Astrocyte (in vitro differentiated cells and primary cell): Measurements from ENCODE around the gene CTAGE1. TPM values are rescaled to one million over a fixed set of nuclear protein-coding genes. Genes with fewer than 3 reads are reported as not detected.

Experiments
- DNase-seq: peaks from one replicate; pipeline ENCODE4 v3.0.0-alpha.2; 2010; ENCODE audit warnings: low read depth
- FAIRE-seq: peaks from 2 replicates; lab custom pipeline; 2011; peaks lifted over from hg19 to GRCh38; lab: Jason Lieb, UNC
- H2AFZ ChIP-seq: 2 replicates; pipeline ENCODE4 v1.6.0; 2012; ENCODE audit warnings: low read depth, low read length, inconsistent platforms
- H3K27ac ChIP-seq: 2 replicates; pipeline ENCODE4 v1.5.1; 2011; ENCODE audit warnings: low read depth, low read length, inconsistent platforms
- H3K27me3 ChIP-seq: 2 replicates; pipeline ENCODE4 v1.6.0; 2011; ENCODE audit warnings: low read length, inconsistent platforms; ENCODE audit not compliant: insufficient read depth
- H3K36me3 ChIP-seq: 2 replicates; pipeline ENCODE4 v1.5.1; 2011; ENCODE audit warnings: low read length, inconsistent platforms; ENCODE audit not compliant: insufficient read depth
- H3K4me1 ChIP-seq: 2 replicates; pipeline ENCODE4 v1.5.1; 2011; ENCODE audit warnings: low read length, inconsistent platforms; ENCODE audit not compliant: insufficient read depth
- H3K4me2 ChIP-seq: 2 replicates; pipeline ENCODE4 v1.6.0; 2012; ENCODE audit warnings: low read length, inconsistent platforms
- H3K4me3 ChIP-seq: 2 replicates; pipeline ENCODE4 v1.5.1; 2011; ENCODE audit warnings: low read depth, mild to moderate bottlenecking, low read length, inconsistent platforms; ENCODE audit not compliant: insufficient read depth
- H3K79me2 ChIP-seq: 2 replicates; pipeline ENCODE4 v1.6.0; 2012; ENCODE audit warnings: mild to moderate bottlenecking, low read length, inconsistent platforms; ENCODE audit not compliant: insufficient read depth
- H3K9ac ChIP-seq: 2 replicates; pipeline ENCODE4 v1.6.0; 2012; ENCODE audit warnings: mild to moderate bottlenecking, low read length, inconsistent platforms
- H3K9me3 ChIP-seq: 2 replicates; pipeline ENCODE4 v1.5.1; 2012; ENCODE audit warnings: low read depth, mild to moderate bottlenecking, low read length, inconsistent platforms; ENCODE audit not compliant: insufficient read depth
- H4K20me1 ChIP-seq: 2 replicates; pipeline ENCODE4 v1.6.0; 2012; ENCODE audit warnings: low read length, inconsistent platforms; ENCODE audit not compliant: insufficient read depth
- H3K27ac Mint-ChIP-seq: one replicate; pipeline ENCODE4 v1.8.0; 2021; ENCODE audit warnings: mild to moderate bottlenecking, mixed read lengths; ENCODE audit not compliant: unreplicated experiment
- H3K27me3 Mint-ChIP-seq: one replicate; pipeline ENCODE4 v1.8.0; 2021; ENCODE audit warnings: low read depth, mixed read lengths; ENCODE audit not compliant: unreplicated experiment
- H3K36me3 Mint-ChIP-seq: one replicate; pipeline ENCODE4 v1.8.0; 2021; ENCODE audit warnings: low read depth, mixed read lengths; ENCODE audit not compliant: unreplicated experiment
- H3K4me1 Mint-ChIP-seq: one replicate; pipeline ENCODE4 v1.8.0; 2021; ENCODE audit warnings: low read depth, mixed read lengths; ENCODE audit not compliant: unreplicated experiment
- H3K4me3 Mint-ChIP-seq: one replicate; pipeline ENCODE4 v1.8.0; 2021; ENCODE audit warnings: mild to moderate bottlenecking, moderate library complexity, mixed read lengths; ENCODE audit not compliant: unreplicated experiment
- H3K9me3 Mint-ChIP-seq: one replicate; pipeline ENCODE4 v1.8.0; 2021; ENCODE audit warnings: mild to moderate bottlenecking, mixed read lengths; ENCODE audit not compliant: unreplicated experiment
- EZH2 ChIP-seq: IDR thresholded peaks from 2 replicates; pipeline ENCODE4 v1.6.1; 2012; ENCODE audit warnings: mild to moderate bottlenecking, low read length, inconsistent platforms; ENCODE audit not compliant: insufficient read depth
- total RNA-seq: library from RNA; stranded (reverse); gene quantifications from 2 replicates; pipeline ENCODE4 v1.2.1, GENCODE V29; 2021
- TF ChIP-seq, protein P1 (sequence below): IDR thresholded peaks from 2 replicates; pipeline ENCODE4 v1.5.1; 2011; ENCODE audit warnings: low read depth, mild to moderate bottlenecking, inconsistent platforms, low read length, moderate library complexity; ENCODE audit not compliant: insufficient read depth

The CTAGE1 gene
- total RNA-seq, 1 donor from 2014 or later = 0.30 TPM

DNA sequence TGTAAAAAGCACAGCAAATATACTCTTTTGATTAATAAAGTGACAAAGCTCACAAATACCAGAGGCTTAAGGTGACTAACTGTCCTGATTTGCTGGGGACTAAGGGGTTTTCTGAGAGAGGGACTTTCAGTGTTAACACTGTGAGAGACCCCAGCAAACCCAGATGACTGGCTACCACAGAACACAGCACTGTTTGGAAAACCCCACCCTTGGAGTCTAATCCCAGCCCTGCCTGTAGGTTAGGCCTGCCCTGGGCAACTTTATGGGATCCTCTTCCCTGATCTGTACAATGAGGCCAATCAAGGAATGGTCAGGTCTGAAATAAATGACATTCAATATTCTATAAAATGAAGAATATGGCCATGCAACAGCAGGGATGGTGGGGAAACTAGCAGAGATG lies 30.5 kb upstream of the CTAGE1 start:
- Histone ChIP-seq H4K20me1 (no peaks in the 10 kb centered on the region), H3K36me3 (no peaks in the 10 kb centered on the region), H3K9me3 (no peaks in the 10 kb centered on the region), H3K9ac (no peak overlapping the region), H3K4me2 (no peak overlapping the region), H3K4me3 (no peak overlapping the region), H3K27ac (no peak overlapping the region), H3K4me1 (no peaks in the 10 kb centered on the region), H2AFZ (no peak overlapping the region), H3K79me2 (no peaks in the 10 kb centered on the region), H3K27me3 (no peaks in the 10 kb centered on the region)
- no peaks in the 10 kb centered on the region for H3K4me1 Mint-ChIP-seq
- no peak for FAIRE-seq
- peaks cover under 1% of the 10 kb centered on the region for H3K27me3 Mint-ChIP-seq
- H3K9me3 Mint-ChIP-seq = peaks cover 8% of the 10 kb centered on the region
- no peak overlapping the region for H3K27ac Mint-ChIP-seq
- no peak for TF ChIP-seq EZH2
- TF ChIP-seq, protein P1, sequence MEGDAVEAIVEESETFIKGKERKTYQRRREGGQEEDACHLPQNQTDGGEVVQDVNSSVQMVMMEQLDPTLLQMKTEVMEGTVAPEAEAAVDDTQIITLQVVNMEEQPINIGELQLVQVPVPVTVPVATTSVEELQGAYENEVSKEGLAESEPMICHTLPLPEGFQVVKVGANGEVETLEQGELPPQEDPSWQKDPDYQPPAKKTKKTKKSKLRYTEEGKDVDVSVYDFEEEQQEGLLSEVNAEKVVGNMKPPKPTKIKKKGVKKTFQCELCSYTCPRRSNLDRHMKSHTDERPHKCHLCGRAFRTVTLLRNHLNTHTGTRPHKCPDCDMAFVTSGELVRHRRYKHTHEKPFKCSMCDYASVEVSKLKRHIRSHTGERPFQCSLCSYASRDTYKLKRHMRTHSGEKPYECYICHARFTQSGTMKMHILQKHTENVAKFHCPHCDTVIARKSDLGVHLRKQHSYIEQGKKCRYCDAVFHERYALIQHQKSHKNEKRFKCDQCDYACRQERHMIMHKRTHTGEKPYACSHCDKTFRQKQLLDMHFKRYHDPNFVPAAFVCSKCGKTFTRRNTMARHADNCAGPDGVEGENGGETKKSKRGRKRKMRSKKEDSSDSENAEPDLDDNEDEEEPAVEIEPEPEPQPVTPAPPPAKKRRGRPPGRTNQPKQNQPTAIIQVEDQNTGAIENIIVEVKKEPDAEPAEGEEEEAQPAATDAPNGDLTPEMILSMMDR = no peak
- no peak overlapping the region for H3K4me3 Mint-ChIP-seq
- H3K36me3 Mint-ChIP-seq = no peaks in the 10 kb centered on the region
- DNase-seq = no peak

DNA sequence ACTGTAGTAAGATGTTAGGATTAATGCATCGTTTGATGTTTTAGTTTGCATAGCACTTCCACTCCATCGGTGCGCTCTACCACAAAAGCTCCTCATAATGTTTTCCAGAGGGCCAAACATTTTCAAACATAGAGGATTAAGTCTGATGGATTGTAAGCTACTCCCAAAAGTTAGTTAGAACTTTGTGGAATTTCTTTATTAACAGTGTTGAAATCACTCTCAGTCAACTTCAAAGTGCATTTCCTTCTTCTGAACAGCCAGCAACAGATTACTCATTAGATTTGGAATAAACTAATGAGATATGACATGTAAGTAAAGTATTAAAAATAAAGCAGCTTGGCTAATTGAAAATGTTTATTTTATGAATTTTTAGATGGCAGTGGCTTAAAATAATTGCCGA lies 30.1 kb upstream of the CTAGE1 start:
- H3K4me2 ChIP-seq = no peak overlapping the region
- H4K20me1 ChIP-seq = no peaks in the 10 kb centered on the region
- no peak for FAIRE-seq
- peaks cover 8% of the 10 kb centered on the region for H3K9me3 Mint-ChIP-seq
- DNase-seq = no peak
- no peaks in the 10 kb centered on the region for H3K36me3 Mint-ChIP-seq
- no peaks in the 10 kb centered on the region for H3K9me3 ChIP-seq
- TF ChIP-seq, protein P1 = no peak
- TF ChIP-seq EZH2 = no peak
- no peaks in the 10 kb centered on the region for H3K36me3 ChIP-seq
- H3K27me3 Mint-ChIP-seq = no peaks in the 10 kb centered on the region
- H2AFZ ChIP-seq = no peak overlapping the region
- H3K4me3 Mint-ChIP-seq = no peak overlapping the region
- no peaks in the 10 kb centered on the region for H3K4me1 Mint-ChIP-seq
- no peak overlapping the region for H3K27ac ChIP-seq
- no peak overlapping the region for H3K27ac Mint-ChIP-seq
- no peaks in the 10 kb centered on the region for H3K79me2 ChIP-seq
- no peak overlapping the region for H3K4me3 ChIP-seq
- no peaks in the 10 kb centered on the region for H3K4me1 ChIP-seq
- no peak overlapping the region for H3K9ac ChIP-seq
- H3K27me3 ChIP-seq = no peaks in the 10 kb centered on the region

DNA sequence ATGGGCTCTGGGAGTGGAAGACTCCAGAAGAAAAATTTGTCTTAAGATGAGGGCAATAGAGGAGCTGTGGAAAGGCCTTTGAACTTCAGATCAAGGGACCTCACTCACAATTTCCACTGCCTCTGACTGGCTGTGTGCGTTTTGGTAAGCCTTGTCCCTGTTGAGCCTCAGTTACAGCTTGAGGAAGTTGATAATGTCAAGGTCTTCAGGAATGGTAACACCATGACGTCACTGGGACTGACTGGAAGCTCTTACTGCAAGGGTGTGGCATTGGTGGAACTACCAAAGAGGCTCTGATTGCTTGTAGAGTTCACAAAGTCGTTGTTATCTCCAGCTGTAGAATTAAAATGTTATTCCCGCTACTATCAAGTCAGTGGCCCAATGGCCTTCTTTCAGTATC lies 29.2 kb upstream of the CTAGE1 start:
- Histone ChIP-seq H3K27ac (no peak overlapping the region), H3K79me2 (no peaks in the 10 kb centered on the region), H3K4me3 (no peak overlapping the region), H3K9me3 (no peaks in the 10 kb centered on the region), H3K4me2 (no peak overlapping the region), H3K27me3 (no peaks in the 10 kb centered on the region), H4K20me1 (no peaks in the 10 kb centered on the region), H2AFZ (no peak overlapping the region), H3K36me3 (no peaks in the 10 kb centered on the region), H3K4me1 (no peaks in the 10 kb centered on the region), H3K9ac (no peak overlapping the region)
- DNase-seq (no peak), FAIRE-seq (no peak)
- Mint-ChIP-seq H3K27ac (no peak overlapping the region), H3K36me3 (no peaks in the 10 kb centered on the region), H3K27me3 (no peaks in the 10 kb centered on the region), H3K4me1 (no peaks in the 10 kb centered on the region), H3K9me3 (peaks cover 8% of the 10 kb centered on the region), H3K4me3 (no peak overlapping the region)
- TF ChIP-seq EZH2 = no peak
- TF ChIP-seq, protein P1 = no peak
